HG03103 (cell line): ENCODE data around the gene SLC8A3.
A peak's percentile ranks its signal among the peaks of the same experiment; 100 is the strongest.
"Not testable (repeated sequence)": the region's sequence is repeated elsewhere in the genome, so short reads cannot be mapped to it uniquely, and the experiment has no call there.

ENCODE experiments used
- ATAC-seq: cut with Tn5 transposase; IDR thresholded peaks from one replicate; pipeline ENCODE4 v1.9.1; 2021; ENCODE audit warnings: low read depth; ENCODE audit not compliant: unreplicated experiment

Gene SLC8A3, protein sequence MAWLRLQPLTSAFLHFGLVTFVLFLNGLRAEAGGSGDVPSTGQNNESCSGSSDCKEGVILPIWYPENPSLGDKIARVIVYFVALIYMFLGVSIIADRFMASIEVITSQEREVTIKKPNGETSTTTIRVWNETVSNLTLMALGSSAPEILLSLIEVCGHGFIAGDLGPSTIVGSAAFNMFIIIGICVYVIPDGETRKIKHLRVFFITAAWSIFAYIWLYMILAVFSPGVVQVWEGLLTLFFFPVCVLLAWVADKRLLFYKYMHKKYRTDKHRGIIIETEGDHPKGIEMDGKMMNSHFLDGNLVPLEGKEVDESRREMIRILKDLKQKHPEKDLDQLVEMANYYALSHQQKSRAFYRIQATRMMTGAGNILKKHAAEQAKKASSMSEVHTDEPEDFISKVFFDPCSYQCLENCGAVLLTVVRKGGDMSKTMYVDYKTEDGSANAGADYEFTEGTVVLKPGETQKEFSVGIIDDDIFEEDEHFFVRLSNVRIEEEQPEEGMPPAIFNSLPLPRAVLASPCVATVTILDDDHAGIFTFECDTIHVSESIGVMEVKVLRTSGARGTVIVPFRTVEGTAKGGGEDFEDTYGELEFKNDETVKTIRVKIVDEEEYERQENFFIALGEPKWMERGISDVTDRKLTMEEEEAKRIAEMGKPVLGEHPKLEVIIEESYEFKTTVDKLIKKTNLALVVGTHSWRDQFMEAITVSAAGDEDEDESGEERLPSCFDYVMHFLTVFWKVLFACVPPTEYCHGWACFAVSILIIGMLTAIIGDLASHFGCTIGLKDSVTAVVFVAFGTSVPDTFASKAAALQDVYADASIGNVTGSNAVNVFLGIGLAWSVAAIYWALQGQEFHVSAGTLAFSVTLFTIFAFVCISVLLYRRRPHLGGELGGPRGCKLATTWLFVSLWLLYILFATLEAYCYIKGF

DNA sequence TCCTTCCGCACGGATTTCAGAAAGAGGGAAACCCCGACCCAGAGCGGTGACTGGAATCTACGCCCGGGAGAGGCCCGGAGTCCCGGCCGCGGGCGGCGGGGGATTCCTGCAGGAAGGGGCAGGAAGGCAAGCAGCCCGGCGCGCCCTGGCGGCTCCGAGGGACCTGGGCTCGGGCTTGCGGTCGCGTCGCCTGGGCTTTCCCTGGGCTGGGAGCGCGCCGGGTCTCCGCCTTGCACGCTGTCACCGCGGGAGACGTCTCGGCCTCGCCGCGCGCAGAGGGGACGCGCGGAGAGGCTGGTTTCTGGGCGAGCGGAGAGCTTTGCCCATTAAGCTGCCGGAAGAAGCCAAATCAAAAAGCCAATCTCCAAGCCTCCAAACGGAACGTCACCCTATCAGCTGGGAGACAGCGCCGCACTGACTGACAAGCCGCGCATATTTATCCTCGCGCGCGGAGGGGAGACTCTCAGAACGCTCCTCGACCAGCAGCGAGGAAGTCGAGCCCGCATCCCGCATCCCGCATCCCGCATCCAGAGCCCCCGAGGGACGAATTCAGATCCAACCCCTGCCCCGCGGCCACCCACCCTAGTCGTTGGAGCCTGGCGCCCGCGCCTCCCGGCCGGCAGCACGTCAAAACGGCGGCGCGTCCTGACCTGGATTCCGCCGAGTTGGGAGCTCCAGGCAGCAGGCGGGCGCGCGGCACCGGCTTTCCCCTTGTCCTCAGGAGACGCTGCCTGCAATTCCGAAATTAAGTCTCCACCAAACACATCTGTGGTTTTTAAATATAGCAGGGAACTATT, at the start of gene SLC8A3:
Gene SLC8A3 (minus strand): TSS at position 293 of the 797 bp plus-strand sequence. CDS start 20,529 bp downstream, outside the sequence.
- ATAC-seq = no peak

DNA sequence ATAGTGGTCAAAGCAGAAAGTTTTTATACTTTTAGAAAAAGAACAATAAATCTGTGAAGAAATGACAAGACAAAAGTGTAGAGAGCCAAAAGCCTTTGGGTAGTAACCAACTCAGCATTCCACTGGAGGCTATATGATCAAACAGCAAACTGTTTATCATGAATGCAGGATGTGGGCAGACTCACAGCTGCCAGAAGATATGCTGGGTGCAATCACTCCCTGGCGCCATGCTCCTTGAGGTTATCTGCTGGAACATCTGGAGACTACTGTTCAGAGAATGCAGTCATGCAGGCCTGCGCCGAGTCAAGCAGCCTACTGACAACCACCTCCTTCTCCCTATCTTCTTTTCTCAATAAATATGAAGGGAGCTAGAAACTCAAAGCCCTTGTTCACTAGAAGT, 49.0 kb upstream of the SLC8A3 start:
- no peak for ATAC-seq

DNA sequence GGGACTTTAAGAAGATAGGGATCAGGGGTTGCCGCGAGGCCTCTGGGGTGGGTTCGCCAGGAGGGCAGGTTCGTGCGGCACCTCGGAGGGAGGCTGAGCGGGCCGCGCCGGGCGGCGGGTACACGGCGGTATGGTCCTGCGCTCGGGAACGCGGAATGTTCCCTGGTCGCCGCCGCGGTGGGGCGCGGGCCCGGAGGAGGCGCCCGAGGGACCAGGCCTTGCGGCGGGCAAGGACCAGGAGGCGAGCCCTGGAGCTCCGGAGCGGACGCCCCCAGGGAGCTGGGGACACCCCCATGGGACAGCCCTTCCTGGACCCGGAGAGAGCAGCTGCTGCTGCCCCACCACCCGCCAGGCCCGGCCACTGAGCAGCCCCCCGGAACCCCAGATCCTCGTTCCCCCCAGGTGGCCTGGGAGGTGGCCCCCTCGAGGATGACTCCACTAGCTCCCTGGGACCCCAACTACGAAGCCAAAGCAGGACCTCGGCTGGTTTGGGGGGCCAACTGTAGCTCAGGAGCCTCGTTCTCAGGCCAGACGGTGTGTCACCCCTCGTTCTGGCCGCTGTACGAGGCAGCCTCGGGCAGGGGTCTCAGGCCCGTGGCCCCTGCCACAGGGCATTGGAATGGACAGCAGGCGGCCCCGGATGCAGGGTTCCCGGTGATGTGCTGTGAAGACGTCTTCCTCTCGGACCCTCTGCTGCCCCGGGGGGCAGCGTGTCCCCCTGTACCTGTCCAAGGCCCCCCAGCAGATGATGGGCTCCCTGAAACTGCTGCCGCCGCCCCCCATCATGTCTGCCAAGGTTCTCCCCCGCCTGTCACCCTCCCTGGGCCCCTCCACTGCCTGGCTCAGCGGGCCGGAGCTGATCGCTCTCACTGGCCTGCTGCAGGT, 45.6 kb upstream of the SLC8A3 start:
- no peak for ATAC-seq

DNA sequence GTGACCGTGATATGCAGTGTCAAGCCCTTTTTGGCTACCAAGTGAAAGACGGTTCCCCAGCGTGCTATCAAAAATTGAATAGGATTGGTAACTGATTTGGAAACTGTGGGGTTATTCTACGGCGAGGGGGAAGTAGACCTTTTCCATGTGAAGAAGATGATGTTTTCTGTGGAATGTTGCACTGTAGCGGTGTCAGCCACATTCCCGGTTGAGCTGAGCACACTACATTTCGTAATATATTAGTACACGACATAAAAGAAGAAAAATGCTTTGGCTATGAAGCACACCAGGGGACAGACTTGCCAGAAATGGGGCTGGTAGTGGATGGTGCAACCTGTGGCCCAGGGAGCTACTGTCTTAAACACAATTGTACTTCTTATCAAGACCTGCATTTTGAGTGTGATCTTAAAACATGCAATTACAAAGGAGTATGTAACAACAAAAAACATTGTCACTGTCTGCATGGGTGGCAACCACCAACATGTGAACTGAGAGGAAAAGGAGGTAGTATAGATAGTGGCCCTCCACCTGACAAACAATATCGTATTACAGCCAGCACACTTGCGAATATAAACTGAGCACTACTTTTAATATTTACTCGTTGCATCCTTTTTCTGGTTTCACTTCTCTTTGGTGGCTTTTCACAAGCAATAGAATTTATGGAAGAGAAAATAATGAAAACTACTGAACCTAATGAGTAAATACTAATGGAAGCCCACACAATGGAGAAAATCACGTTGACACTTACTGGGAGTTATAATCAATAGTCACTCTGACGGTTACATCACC, 43.2 kb upstream of the SLC8A3 start:
- not testable (repeated sequence) for ATAC-seq

DNA sequence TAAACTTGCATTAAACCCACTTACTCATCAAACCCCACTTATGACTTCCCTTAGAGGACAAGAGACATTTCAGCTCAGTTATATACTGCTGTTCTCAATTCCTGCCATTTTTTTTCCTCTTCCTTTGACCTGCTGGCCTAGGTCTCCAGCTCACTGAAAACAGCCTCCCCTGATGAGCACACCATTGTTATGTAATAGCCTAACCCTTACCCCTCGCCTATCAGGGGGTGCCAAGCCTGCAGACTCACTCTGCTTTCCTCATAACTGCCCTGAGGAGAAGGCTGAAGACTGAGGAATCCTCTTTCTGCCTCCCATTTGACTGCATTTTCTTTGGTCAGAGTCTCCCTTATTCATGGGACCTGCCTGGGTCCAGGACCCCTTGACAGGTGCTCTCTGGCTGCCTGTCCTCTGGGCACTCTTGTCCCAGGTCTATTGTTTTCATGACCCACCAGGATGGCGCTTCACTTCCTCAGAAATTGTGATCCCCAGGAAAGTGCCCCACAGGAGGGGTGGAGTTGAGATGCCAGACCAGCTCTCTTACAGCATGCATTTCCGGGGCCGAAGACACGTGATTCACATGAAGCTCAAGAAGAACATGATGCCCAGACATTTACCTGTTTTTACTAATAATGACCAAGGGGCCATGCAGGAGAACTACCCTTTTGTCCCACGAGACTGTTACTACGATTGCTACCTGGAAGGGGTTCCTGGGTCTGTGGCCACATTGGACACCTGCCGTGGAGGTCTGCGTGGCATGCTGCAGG, 41.3 kb upstream of the SLC8A3 start:
- not testable (repeated sequence) for ATAC-seq

DNA sequence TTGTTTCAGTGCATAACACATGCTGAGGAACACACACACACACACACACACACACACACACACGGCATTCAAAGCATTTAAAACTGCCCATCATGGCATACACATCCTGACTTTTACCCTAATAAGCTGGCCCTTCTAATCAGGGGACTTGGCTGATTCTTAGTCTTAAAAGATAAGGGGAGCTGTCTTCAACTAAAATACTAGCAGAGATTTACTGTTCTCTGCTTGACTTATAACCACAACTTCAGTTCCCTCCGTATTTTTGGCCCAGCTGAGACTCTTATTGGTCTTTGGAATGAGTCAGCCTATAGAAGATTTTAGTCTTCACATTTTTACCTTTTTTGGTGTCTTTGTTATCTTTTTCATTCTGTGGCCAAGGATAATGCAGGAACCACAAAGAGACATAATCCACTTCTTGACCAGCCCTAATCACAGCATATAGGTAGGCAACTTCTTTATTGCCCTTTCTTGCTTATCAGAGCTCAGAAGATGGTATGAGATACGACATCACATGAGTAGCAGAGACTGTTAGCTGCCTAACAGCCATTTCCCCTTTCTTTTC, 25.1 kb upstream of the SLC8A3 start:
- ATAC-seq = no peak

DNA sequence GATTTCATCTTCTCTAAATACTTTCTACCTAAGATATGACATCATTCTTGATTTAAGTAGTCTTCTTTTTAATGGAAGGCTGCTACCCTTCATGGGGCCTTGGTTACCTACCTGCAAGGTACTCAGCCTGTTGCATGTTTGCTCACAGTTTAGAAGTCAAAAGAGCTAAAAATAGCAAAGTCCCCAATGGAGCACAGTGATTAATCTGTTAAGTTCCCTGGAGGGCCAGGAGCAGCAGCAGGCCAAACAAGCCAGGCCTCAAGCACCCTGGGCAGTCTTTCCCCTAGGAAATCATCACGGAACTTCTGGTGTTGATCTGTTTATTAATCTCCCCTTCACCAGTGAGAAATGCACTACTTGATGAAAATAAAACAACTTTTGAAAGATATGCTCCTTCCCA, 24.0 kb upstream of the SLC8A3 start:
- no peak for ATAC-seq

DNA sequence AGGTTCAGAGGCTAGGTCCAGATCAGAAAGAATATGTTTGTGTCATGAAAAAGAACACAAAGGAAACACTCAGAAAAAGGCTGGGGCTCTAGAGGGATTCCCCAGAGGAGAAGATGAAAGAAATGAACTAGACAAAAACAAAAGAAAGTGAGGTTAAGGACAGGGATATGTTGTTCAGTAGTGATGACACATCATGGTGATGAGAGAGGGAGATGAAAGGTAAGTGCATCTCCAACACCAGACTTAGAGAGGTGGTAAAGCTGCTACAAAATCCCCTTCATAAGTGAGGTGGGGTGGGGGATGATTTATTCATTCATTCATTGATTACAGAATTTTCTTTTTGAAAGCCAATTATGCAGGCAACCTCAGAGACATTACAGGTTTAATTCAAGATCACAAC, 19.6 kb upstream of the SLC8A3 start:
- no peak for ATAC-seq

DNA sequence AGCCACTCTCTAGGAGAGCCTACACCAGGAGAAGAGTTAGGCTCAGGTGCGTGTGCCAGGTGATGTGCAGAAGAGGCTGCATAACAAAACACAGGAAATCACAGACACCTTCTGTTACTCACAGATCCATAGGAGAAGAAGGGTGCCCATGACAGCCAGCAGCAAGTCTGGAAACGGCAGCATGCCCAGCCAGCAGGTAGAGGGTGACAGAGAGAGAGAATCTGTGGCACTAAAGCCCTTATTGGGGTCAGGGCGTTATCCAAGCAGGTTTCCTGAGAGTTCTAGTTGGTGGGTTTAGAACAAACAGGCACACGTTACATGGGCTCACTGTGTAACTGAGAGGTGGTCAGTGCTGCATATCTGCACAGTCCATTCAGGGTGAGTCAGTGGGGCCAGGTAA, 14.9 kb upstream of the SLC8A3 start:
- no peak for ATAC-seq

DNA sequence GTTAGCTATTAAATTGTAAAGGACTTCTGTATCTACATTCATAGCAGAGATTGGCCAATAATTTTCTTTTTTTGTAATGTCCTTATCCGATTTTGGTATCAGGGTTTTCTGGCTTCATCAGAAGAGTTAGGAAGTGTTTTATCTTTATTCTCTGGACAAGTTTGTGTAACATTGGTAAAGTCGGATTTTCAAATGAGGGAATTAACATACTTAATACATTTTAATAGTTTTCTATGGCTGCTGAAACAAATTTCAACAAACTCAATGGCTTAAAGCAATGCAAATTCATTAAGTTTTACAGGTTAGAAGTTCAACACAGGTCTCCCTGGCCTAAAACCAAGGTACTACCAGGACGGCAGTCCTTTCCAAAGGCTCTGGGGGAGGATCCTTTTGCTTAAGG, 13.2 kb upstream of the SLC8A3 start:
- ATAC-seq = no peak

DNA sequence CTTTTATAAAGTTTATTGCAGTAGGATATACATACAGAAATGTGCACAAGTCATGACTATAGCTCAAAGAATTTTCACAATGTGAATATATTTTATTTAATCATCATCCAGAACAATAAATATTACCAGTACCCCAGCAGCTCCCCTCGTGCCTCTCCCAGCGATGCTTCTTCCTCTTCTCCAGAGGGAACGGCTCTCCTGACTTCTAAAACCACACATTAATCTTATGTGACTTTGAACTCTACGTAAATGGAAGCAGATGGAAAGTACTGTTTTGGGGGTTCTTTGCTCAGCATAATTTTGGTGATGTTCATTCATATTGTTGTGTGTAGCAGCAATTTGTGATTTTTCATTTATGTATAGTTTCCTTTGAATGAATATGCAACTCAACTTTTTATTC, 4.6 kb upstream of the SLC8A3 start:
- ATAC-seq = no peak

DNA sequence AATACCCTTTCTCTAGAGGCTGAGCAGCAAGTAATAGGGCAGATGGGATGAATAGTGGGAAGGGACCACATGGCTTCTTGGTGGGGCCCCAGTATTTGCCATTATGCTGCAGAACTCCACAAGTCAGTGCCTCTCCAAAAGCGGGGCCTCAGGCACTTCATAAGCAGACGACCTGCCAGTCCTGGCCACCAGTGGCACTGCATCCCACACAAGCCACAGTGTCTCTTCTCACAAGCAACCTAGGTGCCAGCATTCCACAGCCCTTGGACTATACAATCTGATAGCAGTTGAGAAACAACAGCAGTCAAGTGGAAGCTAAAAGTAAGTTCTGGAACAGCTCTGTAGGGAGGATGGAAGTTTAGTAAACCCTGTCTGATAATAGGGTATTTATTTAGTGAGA, 4.2 kb upstream of the SLC8A3 start:
- no peak for ATAC-seq

DNA sequence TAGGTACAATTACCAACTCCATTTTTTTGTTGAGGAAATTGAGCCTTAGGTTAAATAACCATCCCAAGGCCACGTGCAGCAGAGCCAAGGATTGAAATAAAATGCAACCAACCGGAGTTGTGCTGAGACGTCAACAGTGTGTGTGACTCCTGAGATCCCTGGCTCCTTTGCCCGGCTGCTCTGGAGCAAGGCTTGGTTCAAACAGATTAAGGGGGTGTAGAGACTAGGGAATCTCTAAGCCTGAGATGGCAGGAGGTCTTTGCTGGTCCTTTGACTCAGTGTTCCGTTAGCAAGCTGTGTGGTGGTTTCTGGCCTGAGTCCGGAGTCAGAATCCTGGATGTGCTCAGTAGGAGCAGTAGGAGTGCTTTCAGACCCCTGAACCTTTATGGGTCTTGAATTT, 1.4 kb upstream of the SLC8A3 start:
- no peak for ATAC-seq

DNA sequence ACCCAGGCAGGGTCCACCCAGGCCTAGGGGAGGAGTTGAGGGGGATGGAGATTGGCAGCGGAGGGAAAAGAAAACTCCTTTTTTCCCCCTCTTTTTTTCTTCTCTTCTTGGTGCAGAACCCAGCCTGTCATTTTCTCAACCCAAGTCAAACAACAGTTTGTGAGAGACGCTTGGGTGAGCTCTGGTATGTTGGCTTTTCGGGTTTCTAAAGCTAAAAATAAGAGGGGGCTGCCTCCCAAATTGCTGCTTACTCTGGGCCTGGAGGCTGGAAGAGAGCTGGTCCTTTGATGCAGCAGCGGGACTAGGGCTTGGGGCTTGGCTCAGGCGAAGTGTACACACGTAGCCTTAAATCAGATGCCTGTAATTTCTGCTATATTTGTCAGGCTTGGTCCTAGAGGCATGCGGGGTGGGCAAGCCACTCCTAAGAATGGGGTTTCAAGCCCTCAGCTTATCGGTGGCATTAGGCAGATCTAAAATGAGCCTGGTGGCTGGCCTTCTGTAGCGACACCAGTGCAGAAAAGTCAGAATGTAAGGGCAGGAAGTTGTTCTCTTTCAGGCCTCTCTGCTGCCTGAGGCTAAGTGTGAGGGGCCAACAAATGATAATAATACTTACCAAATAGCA, 816 bp upstream of the SLC8A3 start:
- ATAC-seq = no peak

DNA sequence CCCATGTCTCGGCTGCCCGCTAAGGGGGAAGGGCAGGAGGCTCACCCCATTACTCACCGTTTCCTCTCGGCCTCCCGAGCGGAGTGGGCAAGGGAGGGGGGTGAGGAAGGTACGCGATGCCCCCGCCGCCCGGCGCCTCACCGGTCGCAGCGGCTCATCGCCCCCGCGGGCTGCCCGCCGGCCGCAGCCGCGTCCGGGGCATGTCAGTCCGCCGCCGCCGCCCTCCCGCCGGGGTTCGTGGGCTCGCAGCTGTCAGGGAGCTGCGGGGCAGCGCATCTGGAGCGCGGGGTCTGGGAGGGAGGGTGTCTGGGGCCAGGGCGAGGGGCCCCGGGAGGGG, 461 bp downstream of the SLC8A3 start:
- no peak for ATAC-seq

DNA sequence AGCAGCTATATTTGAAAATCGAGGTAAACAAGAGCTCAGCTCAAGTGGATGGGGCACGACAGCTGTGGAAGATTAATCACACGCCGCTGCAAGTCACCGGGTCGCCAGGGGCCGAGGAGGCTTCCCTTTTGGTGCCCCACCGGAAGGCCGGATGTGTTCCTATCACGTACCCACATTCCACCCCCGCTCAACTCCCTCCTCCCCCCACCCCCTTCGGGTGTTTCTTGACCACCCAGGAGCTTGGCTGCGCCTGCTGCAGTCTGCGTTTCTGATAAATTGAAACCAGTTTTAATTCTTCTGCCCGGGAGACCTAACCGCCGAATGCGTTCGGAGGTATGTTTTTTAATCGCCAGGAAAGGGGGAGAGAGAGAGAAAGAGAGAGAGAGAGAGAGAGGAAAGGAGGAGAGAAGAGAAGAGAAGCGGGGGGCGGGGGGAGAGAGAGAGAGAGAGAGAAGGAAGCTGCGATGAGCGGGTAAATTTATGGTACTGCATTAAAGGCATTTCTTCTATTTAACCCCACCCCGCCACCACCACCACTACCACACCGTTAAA, 1.8 kb downstream of the SLC8A3 start:
- ATAC-seq = no peak

DNA sequence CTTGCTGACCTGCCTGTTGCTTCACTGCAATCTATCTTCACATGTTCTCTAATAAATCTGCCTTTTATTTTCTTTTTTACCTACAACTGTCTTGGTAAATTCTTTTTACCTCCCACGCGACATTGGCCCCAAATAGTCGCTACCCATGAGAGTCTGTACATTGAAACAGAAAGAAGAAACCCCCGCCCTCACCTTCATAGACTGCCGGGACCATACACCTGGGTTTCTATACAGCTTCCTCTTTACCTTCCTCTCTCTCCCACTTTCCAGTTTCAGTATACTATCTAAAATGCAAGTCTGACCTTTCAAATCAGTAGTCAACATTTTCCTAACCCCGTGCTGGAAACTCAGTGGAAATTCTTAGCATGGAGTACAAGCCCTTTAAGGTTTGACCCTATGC, 4.8 kb downstream of the SLC8A3 start:
- peak; percentile 37 for ATAC-seq
